Spinal cord (tissue), 10 donors: ENCODE results near the gene FRMD6. TPM values are rescaled to one million over a fixed set of nuclear protein-coding genes. Genes with fewer than 3 reads are reported as not detected.

Experiments
- DNase-seq, 6 donors: peaks; one replicate each; pipeline versions ENCODE4 v3.0.0 to v3.0.0-alpha.2; 2013 to 2015; ENCODE audit warnings: low spot score in 6 of 6, low read depth in 4 of 6
- H3K27ac ChIP-seq: one replicate; pipeline ENCODE4 v1.5.1; 2013; ENCODE audit warnings: low read depth, low read length, control low read depth
- H3K27me3 ChIP-seq: one replicate; pipeline ENCODE4 v1.6.1; 2013; ENCODE audit warnings: low read length; ENCODE audit not compliant: control insufficient read depth, insufficient read depth
- H3K36me3 ChIP-seq: one replicate; pipeline ENCODE4 v1.6.1; 2013; ENCODE audit warnings: low read length; ENCODE audit not compliant: control insufficient read depth, insufficient read depth
- H3K4me1 ChIP-seq: one replicate; pipeline ENCODE4 v1.6.1; 2013; ENCODE audit warnings: low read length; ENCODE audit not compliant: control insufficient read depth, insufficient read depth
- H3K4me3 ChIP-seq: one replicate; pipeline ENCODE4 v1.5.1; 2013; ENCODE audit warnings: low read depth, low read length, control low read depth
- H3K9me3 ChIP-seq: one replicate; pipeline ENCODE4 v1.6.1; 2013; ENCODE audit warnings: low read length; ENCODE audit not compliant: control insufficient read depth, insufficient read depth
- WGBS: methylation state at CpG from one replicate; pipeline ENCODE4 v1.1.5; 2013; ENCODE audit warnings: missing lambda C conversion rate; ENCODE audit not compliant: insufficient coverage; 5-methylcytosine and 5-hydroxymethylcytosine counted together
- polyA plus RNA-seq, 2 donors: library from polyadenylated mRNA; unstranded; fragments of 120-200 nt; gene quantifications; one replicate each; pipeline ENCODE4 v1.2.1, GENCODE V29; 2013; ENCODE audit not compliant: insufficient read length in 2 of 2
- small RNA-seq: library from RNA; depleted of rRNA; stranded (forward); fragments of <200 nt; gene quantifications from one replicate; pipeline ENCODE3, GENCODE V24; 2014; ENCODE audit warnings: low replicate concordance
- total RNA-seq, 2 donors: library from RNA; depleted of rRNA in 1 of 2; stranded (reverse); fragments of 120-200 nt in 1 of 2; fragments of >200 nt in 1 of 2; gene quantifications; one replicate each; pipeline versions ENCODE4 v1.2.3 to v1.2.4, GENCODE V29; 2013 to 2014
- donor health status: healthy.

FRMD6 gene
- total and polyA plus RNA-seq, 4 donors, result 15.9 to 80.6 (median 41.2) TPM

- Histone ChIP-seq H3K9me3 (no peaks in the 10 kb centered on the region), H3K36me3 (no peaks in the 10 kb centered on the region), H3K4me3 (no peak overlapping the region), H3K27me3 (no peaks in the 10 kb centered on the region), H3K4me1 (peaks cover 12% of the 10 kb centered on the region), H3K27ac (no peak overlapping the region)
- WGBS, result 44% methylated on average over 9 of the region's 13 CpGs
- DNase-seq, result peak in 5 of 6 donors; percentile 17 to 82 (median 35)
Measured at GRCh38 chr14:51776102-51776894, 124.6 kb downstream of the FRMD6 start.

GRCh38 chr14:51780006-51780692 is 128.4 kb downstream of the FRMD6 start:
- Histone ChIP-seq H3K4me3 (no peak overlapping the region), H3K4me1 (peaks cover 12% of the 10 kb centered on the region), H3K27ac (no peak overlapping the region), H3K9me3 (no peaks in the 10 kb centered on the region), H3K27me3 (no peaks in the 10 kb centered on the region), H3K36me3 (no peaks in the 10 kb centered on the region)
- WGBS, result 13% methylated on average over 7 of the region's 13 CpGs
- peak; percentile 62 to 96 (median 74) for DNase-seq

Small RNA genes within 50 kb of the gene (small RNA-seq; reads per million reads assigned to genes)
- gene OR7E159P (not detected), gene RNA5SP385 (not detected), gene RNU6-301P (not detected)

Other genes with a start within 250 kb of the FRMD6 start
- gene GNG2, start 208.7 kb downstream of the FRMD6 start, total RNA-seq, result 100 to 1,000 TPM; 102 to 195 TPM
- 100 to 1,000 TPM; 262 to 347 TPM for gene GNG2, start 208.7 kb downstream of the FRMD6 start, polyA plus RNA-seq